GM10266 (cell line): Measurements from ENCODE around the gene ASCC3.

Experiments used
- DNase-seq: peaks from one replicate; pipeline ENCODE4 v3.0.0; 2012; ENCODE audit errors: extremely low spot score
- TF ChIP-seq, protein P1 (sequence below): IDR thresholded peaks from 2 replicates; pipeline ENCODE4 v1.5.1; 2012; ENCODE audit warnings: mild to moderate bottlenecking, low read depth; ENCODE audit not compliant: control insufficient read depth, insufficient read depth; ENCODE audit errors: missing control alignments

ASCC3 gene

DNA sequence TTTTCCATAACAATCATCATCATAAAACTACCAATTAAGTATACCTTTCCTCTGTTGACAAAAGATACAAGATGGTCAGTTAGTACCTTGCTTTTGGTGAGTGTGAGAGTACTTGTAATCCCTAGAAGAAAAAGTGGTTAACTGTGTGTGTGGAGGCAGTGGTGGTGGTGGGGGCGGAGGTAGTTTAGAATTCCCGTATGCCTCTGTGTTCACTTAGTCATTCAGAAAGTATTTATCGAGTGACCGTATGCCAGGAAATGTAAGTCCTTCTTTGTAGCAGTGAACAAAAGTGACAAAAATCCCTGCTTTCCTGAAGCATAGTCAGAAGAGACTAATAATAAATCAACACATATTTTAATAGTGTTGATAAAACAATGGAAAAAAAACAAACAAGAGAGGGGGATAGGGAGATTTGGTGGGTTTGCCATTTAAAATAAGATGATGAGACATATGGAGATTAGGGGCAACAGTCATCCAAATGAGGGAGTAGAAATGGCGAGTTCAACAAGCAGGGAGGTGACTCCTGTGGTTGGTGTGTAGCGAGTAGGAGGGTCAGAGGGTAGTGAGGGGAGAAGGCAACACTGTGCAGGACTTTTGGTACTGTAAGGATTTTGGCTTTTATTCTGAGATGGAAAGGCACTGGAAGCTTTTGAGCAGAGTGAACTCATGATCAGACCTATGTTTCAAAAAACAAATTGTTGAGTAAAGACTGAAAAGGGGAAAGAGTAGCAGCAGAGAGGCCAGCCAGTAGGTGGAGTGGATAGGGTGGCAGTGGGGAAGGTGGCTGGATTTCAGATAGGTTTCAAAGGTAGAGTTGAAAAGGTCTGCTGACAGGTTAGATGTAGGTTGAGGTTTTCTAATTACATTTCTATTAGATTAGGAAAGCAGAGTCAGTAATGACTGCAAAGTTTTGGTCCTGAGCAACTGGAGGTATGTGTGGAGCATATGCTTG, 376.1 kb downstream of the ASCC3 start:
- no peak for DNase-seq
- TF ChIP-seq, protein P1, sequence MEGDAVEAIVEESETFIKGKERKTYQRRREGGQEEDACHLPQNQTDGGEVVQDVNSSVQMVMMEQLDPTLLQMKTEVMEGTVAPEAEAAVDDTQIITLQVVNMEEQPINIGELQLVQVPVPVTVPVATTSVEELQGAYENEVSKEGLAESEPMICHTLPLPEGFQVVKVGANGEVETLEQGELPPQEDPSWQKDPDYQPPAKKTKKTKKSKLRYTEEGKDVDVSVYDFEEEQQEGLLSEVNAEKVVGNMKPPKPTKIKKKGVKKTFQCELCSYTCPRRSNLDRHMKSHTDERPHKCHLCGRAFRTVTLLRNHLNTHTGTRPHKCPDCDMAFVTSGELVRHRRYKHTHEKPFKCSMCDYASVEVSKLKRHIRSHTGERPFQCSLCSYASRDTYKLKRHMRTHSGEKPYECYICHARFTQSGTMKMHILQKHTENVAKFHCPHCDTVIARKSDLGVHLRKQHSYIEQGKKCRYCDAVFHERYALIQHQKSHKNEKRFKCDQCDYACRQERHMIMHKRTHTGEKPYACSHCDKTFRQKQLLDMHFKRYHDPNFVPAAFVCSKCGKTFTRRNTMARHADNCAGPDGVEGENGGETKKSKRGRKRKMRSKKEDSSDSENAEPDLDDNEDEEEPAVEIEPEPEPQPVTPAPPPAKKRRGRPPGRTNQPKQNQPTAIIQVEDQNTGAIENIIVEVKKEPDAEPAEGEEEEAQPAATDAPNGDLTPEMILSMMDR, result peak; percentile 3

DNA sequence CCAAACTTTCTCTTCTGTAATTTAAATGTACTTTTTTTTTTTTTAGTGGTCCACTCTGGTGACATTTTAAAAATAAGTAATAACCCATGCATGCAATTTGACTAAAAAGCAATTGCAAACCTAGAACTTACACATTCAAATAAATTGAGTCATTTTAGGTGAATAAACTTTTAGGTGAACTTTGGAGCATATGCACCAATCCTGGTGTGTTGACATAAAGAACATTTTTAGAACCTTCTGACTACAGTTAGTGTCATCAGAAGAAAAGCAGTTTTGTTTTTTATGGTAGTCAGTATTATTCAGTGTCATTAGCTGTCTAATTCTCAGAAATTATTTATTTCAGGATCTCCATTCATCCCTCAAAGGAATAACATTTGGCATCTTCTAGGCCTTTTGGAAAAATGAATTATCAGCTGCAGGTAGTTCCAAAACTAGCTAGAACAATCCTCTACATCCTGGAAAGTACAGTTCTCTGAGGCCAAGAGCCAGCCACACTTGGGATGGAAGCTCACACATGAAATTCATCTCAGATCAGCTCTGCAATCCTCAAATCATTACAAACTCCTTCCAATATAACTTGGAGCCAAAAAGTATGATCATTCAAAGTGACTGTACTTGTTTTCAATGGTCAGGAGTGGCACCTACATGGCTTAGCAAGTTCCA, 378.0 kb downstream of the ASCC3 start:
- no peak for DNase-seq
- TF ChIP-seq, protein P1, result no peak

DNA sequence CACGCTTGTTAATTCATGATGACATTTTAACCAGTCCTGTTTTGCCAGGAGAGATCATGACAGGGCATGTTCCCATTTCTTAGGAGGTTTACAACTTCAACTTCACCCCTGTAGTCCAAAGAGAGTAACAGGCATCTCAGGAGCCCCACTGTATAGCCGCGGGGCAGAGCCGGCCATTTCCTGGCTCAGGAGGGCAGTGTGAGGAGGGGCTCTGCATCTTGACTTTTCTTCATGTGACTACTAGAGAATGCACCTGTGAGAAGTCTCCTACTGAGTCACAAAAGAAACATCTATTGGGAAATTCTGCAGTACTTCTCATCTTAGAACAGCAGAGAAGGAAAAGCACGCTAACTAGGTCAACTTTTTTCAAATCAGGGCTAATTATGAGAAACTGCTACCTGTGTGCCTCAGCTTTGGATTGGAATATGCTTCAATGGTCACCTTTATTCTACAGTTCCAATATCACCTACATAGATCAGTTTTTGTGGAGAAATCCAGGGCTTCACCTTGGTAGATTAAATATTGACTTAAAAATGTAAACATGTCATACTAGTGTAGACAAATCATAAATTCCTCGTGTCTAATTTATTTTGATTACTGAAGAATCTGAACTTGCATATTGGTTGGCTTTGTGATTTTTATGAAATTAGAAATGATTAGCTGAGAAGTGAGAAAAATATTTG, 387.8 kb downstream of the ASCC3 start:
- TF ChIP-seq, protein P1, result no peak

DNA sequence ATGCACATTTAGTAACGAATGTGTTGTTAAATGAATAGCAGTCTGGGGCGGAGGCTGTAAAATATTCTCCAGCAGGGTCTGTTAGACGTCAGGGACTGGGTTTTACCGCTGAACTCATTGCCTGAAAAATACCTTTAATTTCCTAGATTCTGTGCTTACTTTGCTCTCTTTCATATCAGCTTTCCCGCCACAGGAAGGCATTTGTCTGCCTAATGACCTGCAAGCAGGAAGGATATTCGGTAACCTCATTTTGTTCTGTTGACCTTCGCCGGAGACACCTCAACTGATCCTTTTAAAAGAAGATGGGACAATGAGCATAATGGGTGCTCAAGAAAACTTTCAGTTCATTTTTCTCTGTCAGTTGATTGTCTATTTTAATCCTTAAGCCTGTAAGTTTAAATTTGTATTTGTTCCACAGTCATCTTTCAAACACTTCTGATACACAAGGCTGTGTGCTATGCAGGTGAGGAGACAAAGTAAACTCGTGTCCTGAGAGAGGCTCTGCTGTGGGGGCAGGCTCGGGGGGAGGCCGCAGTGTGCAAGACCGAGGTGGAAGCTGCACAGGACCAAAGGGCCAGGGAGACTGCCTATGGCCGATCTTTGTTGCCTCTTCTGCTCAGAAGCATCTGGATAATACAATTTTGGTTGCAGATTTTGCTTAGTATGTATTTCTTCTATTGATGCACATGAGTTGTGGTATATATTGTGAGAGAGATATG, 389.0 kb downstream of the ASCC3 start:
- DNase-seq, result no peak
- TF ChIP-seq, protein P1, result no peak

More for the DNA sequence above, 387.8 kb downstream of the ASCC3 start:
- DNase-seq, result no peak

DNA sequence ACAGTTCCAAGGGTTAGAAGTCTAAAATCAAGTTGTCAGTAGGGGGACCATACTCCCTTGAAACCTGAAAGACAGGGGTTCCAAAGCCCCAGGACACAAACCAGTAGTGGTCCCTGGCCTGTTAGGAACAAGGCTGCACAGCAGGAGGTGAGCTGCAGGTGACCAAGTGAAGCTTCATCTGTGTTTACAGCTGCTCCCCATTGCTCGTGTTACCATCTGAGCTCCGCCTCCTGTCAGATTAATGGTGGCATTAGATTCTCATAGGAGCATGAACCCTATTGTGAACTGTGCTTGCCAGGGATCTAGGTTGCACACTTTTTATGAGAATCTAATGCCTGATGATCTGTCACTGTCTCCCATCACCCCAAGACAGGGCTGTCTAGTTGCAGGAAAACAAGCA, 391.1 kb downstream of the ASCC3 start:
- no peak for DNase-seq

DNA sequence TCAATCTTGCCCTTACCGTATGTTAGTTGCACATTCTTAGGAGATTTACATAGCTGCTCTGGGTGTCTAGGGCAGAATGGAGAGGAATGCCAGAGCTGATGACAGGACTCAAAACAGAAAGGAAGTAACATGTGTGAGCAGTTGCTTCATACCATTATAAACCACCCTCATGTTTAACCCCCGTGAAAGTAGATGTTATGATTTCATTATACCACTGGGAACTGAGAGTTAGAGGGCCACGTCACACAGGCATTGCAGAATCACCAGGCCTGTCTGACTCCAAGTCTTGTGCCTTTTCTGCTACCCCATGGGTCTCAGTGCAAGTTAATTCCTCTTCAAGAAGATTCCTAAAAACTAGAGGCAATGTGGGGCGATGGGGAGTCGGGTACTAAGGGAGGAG, 392.9 kb downstream of the ASCC3 start:
- no peak for DNase-seq
- TF ChIP-seq, protein P1, result no peak

More for the DNA sequence above, 391.1 kb downstream of the ASCC3 start:
- TF ChIP-seq, protein P1, result no peak
